Choroid plexus epithelial cell (primary cell): ENCODE measurements around the gene G2E3.
"Not testable (repeated sequence)": the region's sequence is repeated elsewhere in the genome, so short reads cannot be mapped to it uniquely, and the experiment has no call there.

Experiments
- DNase-seq: peaks from one replicate; pipeline ENCODE4 v3.0.0-alpha.2; 2010; ENCODE audit warnings: low read depth
- H3K4me3 ChIP-seq: 2 replicates; pipeline ENCODE4 v1.5.1; 2011; ENCODE audit warnings: low read depth, mild to moderate bottlenecking, control low read depth, low read length, moderate library complexity
- CTCF ChIP-seq: conservative IDR thresholded peaks from 2 replicates; pipeline ENCODE4 v1.5.1; 2011; ENCODE audit warnings: low read depth, mild to moderate bottlenecking, control low read depth, inconsistent platforms, low read length, moderate library complexity

The G2E3 gene

DNA sequence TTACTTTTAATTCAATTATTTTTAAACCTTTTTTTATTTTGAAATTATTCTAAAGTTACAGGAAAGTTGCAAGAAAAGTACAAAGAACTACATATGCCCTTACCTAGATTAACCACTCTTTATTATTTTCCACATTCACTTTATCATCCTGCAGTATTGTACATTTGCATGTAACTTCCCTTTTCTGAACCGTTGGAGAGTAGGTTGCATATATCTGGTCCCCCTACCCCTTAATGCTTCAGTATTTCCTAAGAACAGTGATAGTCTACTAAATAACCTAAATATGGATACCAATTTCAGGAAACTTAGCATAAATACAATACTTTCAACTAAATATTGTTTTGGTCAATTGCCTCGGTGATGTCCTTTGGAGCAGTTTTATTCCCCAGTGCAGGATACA lies 15.0 kb downstream of the G2E3 start:
- no peak for DNase-seq
- H3K4me3 ChIP-seq: no peak overlapping the region
- TF ChIP-seq CTCF: no peak

- H3K4me3 ChIP-seq, DNase-seq: not testable (repeated sequence)
Observed at GRCh38 chr14:30574777-30575176, 15.8 kb downstream of the G2E3 start.

DNA sequence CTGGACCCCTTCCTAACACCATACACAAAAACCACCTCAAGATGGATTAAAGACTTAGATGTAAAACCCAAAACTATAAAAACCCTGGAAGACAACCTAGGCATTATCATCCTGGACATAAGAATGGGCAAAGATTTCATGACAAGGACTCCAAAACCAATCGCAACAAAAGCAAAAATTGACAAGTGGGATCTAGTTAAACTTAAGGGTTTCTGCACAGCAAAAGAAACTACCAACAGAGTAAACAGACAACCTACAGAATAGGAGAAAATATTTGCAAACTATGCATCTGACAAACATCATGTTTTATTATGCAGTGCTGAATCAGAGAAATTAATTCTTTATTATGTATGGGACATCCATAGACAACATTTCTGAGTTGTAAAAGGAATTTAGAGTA lies 17.4 kb downstream of the G2E3 start:
- H3K4me3 ChIP-seq, DNase-seq: not testable (repeated sequence)

GRCh38 chr14:30580616-30581282 lies 21.8 kb downstream of the G2E3 start:
- TF ChIP-seq CTCF: no peak
- peak; percentile 54 for DNase-seq
- no peak overlapping the region for H3K4me3 ChIP-seq

DNA sequence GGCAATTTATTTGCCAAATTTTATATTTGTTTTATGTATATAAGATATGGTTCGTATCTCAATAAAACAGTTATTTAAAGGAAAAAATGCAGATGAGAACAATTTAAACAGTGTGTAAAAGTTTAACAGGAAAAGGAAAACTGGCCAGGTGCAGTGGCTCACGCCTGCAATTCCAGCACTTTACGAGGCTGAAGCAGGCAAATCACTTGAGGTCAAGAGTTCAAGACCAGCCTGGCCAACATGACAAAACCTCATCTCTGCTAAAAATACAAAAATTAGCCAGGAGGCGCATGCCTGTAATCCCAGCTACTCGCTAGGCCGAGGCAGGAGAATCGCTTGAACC lies 22.3 kb downstream of the G2E3 start:
- no peak overlapping the region for H3K4me3 ChIP-seq
- DNase-seq: no peak
- no peak for TF ChIP-seq CTCF

DNA sequence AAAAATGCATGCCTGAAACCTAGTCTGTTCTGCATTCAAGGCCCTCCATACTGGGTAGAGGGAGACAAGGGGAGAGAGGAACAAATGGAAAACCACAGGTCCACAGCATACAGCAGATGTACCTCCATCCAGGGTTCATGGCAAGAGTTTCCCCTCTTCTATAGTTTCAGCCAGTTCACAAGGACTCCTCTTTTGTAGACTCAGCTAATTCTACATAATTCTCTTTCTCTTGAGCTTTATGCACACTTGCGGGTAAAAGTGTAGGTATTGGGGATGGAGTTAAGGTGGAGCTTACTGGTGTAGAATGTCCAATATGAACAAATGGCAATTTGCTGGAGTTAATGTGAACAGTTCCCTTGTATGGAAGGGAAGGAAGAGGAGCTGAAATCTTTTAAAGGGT lies 23.4 kb downstream of the G2E3 start:
- no peak overlapping the region for H3K4me3 ChIP-seq
- no peak for DNase-seq
- no peak for TF ChIP-seq CTCF

DNA sequence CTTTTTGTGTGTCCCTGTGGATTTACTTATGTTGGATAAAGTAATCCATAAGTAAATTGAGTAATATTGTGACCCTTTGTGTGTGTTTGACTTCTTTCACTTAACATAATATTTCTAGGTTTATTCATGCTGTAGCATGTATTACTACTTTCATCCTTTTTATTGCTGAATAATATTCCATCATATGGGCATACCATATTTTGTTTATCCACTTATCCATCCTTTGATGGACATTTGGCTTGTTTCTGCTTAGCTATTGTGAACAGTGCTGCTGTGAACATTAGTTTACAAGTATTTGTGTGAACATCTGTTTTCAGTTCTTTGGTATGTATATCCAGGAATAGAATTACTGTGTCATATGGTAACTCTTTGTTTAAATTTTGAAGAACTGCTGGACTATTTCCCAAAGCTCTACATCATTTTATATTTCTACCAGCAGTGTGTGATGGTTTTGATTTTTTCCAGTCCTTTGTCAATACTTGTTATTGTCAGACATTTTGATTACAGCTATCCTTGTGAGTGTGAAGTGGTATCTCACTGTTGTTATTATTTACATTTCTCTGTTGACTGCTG lies 25.2 kb downstream of the G2E3 start:
- TF ChIP-seq CTCF: no peak
- peak; percentile 12 for DNase-seq
- no peak overlapping the region for H3K4me3 ChIP-seq

DNA sequence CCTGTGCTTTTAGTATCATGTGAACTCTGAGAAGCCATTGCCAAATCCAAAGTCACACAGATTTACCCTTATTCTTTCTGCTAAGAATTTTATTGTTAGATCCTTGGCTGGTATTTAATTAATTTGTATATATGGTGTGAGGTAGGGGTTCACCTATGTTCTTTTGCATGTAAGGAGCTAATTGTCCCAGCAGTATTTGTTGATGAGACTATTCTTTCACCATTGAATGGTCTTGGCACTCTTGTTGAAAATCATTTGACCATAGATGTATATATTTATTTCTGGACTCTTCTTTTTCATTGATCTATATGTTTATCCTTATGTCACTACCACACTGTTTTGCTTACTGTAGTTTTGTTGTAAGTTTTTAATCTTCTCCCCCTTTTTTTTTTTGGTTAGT lies 26.2 kb downstream of the G2E3 start:
- TF ChIP-seq CTCF: no peak
- no peak overlapping the region for H3K4me3 ChIP-seq
- no peak for DNase-seq
